Stimulated activated effector memory CD8-positive, alpha-beta T cell treated with anti-CD3 and anti-CD28 coated beads, Interleukin-12 subunit alpha, Interleukin-12 subunit beta, amount 100 ng/mL, for 72 hours (primary cell): ENCODE data around the gene KRTAP4-16.
"Not testable (repeated sequence)": the region's sequence is repeated elsewhere in the genome, so short reads cannot be mapped to it uniquely, and the experiment has no call there.

Source experiments
- ATAC-seq: fragments of 150-1000 bp; cut with Tn5 transposase; 2 replicates; pipeline ENCODE4 v1.10.0; 2021
- DNase-seq, 2 donors: peaks; one replicate each; pipeline ENCODE4 v3.0.0; 2021 to 2022; ENCODE audit warnings: low spot score in 2 of 2
- H3K27ac Mint-ChIP-seq: one replicate; pipeline ENCODE4 v1.8.0; 2022; ENCODE audit warnings: mild to moderate bottlenecking, mixed read lengths
- H3K36me3 Mint-ChIP-seq: one replicate; pipeline ENCODE4 v1.8.0; 2022; ENCODE audit warnings: mild to moderate bottlenecking, mixed read lengths
- H3K4me1 Mint-ChIP-seq: one replicate; pipeline ENCODE4 v1.8.0; 2022; ENCODE audit warnings: mixed read lengths
- H3K4me3 Mint-ChIP-seq: one replicate; pipeline ENCODE4 v1.8.0; 2022; ENCODE audit warnings: mild to moderate bottlenecking, mixed read lengths
- H3K9me3 Mint-ChIP-seq: one replicate; pipeline ENCODE4 v1.8.0; 2022; ENCODE audit warnings: mixed read lengths

Gene KRTAP4-16

GRCh38 chr17:41101586-41102259 is at the start of gene KRTAP4-16:
Gene KRTAP4-16, minus strand, starts transcription at chr17:41102209. Its CDS starts 0 bp downstream, at chr17:41102209.
- Mint-ChIP-seq H3K27ac (no peak within 1 kb of the TSS), H3K9me3 (no peaks in the 10 kb centered on the region), H3K4me3 (no peak within 1 kb of the TSS), H3K36me3 (no peaks in the 10 kb centered on the region), H3K4me1 (no peaks in the 10 kb centered on the region)
- DNase-seq (no peak), ATAC-seq (no peak)

DNA sequence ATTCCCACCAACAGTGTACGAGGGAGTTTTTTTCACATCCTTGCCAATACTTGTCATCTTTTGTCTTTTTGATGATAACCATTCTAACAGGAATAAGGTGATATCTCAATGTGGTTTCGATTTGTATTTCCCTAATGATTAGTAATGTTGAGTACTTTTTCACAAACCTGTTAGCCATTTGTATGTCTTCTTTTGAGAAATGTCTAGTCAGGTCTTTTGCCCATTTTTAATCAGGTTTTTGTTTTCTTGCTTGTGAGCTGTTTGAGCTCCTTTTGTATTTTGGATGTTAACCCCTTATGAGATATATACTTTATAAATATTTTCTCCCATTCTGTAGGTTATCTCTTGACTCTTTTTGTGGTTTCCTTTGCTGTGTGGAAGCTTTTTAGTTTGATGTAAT is 49.5 kb upstream of the KRTAP4-16 start:
- H3K9me3 Mint-ChIP-seq = no peaks in the 10 kb centered on the region
- no peak overlapping the region for H3K4me3 Mint-ChIP-seq
- ATAC-seq = no peak
- no peak overlapping the region for H3K27ac Mint-ChIP-seq
- no peaks in the 10 kb centered on the region for H3K36me3 Mint-ChIP-seq
- no peak for DNase-seq
- no peaks in the 10 kb centered on the region for H3K4me1 Mint-ChIP-seq

GRCh38 chr17:41150026-41150425 is 48.0 kb upstream of the KRTAP4-16 start:
- H3K4me3 Mint-ChIP-seq = no peak overlapping the region

GRCh38 chr17:41149652-41149985 is 47.6 kb upstream of the KRTAP4-16 start, which contains the start of gene KRTAP4-5:
Gene KRTAP4-5, minus strand, starts transcription at chr17:41149825. Its CDS starts 58 bp downstream, at chr17:41149767.
- Mint-ChIP-seq H3K4me3 (no peak within 1 kb of the TSS), H3K27ac (no peak within 1 kb of the TSS)

More at GRCh38 chr17:41150026-41150425, 48.0 kb upstream of the KRTAP4-16 start:
- Mint-ChIP-seq H3K4me1 (no peaks in the 10 kb centered on the region), H3K27ac (no peak overlapping the region), H3K9me3 (no peaks in the 10 kb centered on the region), H3K36me3 (no peaks in the 10 kb centered on the region)
- DNase-seq (no peak), ATAC-seq (no peak)

DNA sequence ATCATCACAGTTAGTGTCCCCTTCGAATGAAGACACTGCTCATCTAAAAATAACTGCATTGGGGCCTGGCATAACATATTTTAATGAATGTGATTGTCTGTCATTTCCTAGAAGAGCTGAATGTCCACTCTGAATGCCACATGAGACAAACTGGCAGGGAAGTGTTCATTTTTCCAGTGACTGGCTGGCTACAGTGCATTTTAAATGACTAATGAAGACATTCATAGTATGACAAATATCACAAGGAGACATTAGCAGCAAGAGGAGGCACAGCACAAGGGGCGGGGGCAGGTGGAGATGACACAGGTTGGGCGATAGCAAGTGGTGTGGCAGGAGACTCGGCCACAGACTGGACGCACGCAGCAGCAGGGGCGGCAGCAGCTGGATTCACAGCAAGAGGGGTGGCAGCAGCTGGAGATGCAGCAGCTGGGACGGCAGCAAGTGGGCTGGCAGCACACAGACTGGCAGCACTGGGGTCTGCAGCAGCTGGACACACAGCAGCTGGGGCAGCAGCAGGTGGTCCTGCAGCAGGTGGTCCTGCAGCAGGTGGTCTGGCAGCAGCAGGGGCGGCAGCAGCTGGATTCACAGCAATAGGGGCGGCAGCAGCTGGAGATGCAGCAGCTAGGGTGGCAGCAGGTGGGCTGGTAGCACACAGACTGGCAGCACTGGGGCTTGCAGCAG is 47.1 kb upstream of the KRTAP4-16 start:
- DNase-seq, H3K4me3 Mint-ChIP-seq, H3K9me3 Mint-ChIP-seq, H3K27ac Mint-ChIP-seq, H3K36me3 Mint-ChIP-seq, ATAC-seq, H3K4me1 Mint-ChIP-seq: not testable (repeated sequence)

More at GRCh38 chr17:41149652-41149985, 47.6 kb upstream of the KRTAP4-16 start, which contains the start of gene KRTAP4-5:
- Mint-ChIP-seq H3K36me3 (no peaks in the 10 kb centered on the region), H3K9me3 (no peaks in the 10 kb centered on the region), H3K4me1 (no peaks in the 10 kb centered on the region)
- ATAC-seq (no peak), DNase-seq (no peak)

DNA sequence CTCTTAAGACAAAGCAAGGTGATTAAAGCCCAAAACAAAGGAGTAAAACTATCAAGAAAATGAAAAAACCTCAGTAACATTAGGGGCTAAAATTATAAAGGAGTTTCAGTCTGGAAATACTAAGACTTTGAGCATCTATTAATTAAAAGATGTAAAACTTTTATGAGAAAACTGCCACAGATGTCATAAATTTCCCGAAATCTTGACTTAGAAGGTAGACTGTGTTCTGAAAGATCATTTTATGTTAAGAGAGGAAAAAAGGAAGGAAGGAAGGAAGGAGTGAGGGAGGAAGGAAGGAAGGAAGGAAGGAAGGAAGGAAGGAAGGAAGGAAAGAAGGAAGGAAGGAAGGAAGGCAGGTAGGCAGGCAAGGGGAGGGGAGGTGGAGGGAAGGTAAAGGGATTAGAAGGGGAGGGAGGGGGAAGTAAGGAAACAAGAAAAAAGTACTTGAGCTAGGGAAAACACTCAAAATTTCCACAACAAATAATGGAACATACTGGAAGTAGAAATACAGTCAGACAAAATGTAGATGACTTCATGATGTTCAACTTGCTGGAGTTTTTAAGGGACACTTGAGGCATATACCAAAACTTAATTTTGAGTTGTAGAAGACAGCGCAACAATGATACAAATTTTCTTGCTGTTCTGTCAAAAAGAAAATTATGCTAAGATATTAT is 45.7 kb upstream of the KRTAP4-16 start:
- Mint-ChIP-seq H3K36me3 (no peaks in the 10 kb centered on the region), H3K4me3 (no peak overlapping the region), H3K27ac (no peak overlapping the region), H3K4me1 (no peaks in the 10 kb centered on the region), H3K9me3 (peaks cover 5% of the 10 kb centered on the region)
- ATAC-seq (no peak), DNase-seq (no peak)

GRCh38 chr17:41145261-41145660 is 43.3 kb upstream of the KRTAP4-16 start:
- peaks cover 8% of the 10 kb centered on the region for H3K9me3 Mint-ChIP-seq
- DNase-seq (no peak), ATAC-seq (no peak)
- no peak overlapping the region for H3K4me3 Mint-ChIP-seq
- no peaks in the 10 kb centered on the region for H3K36me3 Mint-ChIP-seq
- no peaks in the 10 kb centered on the region for H3K4me1 Mint-ChIP-seq
- H3K27ac Mint-ChIP-seq = no peak overlapping the region

DNA sequence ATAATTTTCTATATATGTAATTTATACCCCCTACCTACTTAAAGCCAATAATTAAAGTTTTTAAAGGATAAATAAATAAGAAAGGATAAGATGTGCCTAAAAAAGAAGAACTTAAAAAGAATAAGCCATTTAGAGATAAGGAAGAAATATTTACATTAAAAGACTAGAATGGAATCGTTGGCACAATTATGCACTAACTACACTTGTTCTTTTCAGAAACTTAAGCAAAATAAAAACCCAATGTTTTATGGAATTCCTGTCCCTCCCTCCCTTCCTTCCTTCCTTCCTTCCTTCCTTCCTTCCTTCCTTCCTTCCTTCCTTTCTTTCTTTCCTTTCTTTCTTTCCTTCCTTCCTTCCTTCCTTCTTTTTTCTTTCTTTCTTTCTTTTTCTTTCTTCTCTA is 42.8 kb upstream of the KRTAP4-16 start:
- H3K4me1 Mint-ChIP-seq = no peaks in the 10 kb centered on the region
- ATAC-seq = no peak
- no peak for DNase-seq
- no peak overlapping the region for H3K27ac Mint-ChIP-seq
- H3K9me3 Mint-ChIP-seq = peaks cover 8% of the 10 kb centered on the region
- no peaks in the 10 kb centered on the region for H3K36me3 Mint-ChIP-seq
- H3K4me3 Mint-ChIP-seq = no peak overlapping the region

GRCh38 chr17:41141361-41141760 is 39.4 kb upstream of the KRTAP4-16 start:
- Mint-ChIP-seq H3K4me1 (no peaks in the 10 kb centered on the region), H3K36me3 (no peaks in the 10 kb centered on the region), H3K27ac (no peak overlapping the region), H3K4me3 (no peak overlapping the region), H3K9me3 (peaks cover 11% of the 10 kb centered on the region)
- no peak for ATAC-seq
- DNase-seq = no peak

DNA sequence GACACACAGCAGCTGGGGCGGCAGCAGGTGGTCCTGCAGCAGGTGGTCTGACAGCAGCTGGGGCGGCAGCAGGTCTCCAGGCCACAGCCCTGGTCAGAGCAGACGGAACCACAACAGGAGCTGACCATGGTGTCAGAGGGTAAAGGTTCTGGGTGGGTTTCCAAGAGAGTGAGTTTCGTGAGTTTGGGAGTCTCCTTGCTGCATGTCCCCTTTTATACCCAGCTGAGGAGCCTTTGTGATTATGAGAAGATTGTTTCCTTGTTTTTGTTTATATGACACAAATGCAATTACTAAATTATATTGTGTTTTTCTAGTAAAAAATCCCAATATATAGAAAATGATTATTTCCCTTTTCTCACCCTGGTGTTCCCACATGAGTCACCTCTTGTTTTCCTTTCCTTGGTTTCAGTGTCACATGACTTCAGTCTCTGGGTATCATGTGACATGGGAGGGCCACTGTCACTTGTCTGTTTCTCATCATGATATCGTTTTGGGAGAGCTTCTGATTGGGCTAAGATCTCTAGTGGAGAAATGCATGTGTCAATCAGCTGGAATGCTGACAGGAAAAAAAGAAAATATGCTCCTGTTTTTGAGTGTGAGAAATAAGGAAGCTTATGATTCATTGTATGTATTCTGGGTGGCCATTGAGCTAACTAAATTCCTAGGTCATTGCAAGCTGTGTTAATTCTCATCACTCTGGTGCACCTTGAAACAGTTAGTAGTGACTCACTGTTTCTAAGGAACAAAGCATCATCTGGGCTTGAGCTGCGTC is 38.5 kb upstream of the KRTAP4-16 start, which contains the start of gene KRTAP4-6:
Gene KRTAP4-6 (minus strand): TSS at position 185 of the 772 bp plus-strand sequence. CDS start 57 bp downstream, at position 128.
- Mint-ChIP-seq H3K27ac (no peak within 1 kb of the TSS), H3K9me3 (peaks cover 11% of the 10 kb centered on the region), H3K36me3 (no peaks in the 10 kb centered on the region), H3K4me3 (no peak within 1 kb of the TSS), H3K4me1 (no peaks in the 10 kb centered on the region)
- no peak for DNase-seq
- ATAC-seq = no peak

DNA sequence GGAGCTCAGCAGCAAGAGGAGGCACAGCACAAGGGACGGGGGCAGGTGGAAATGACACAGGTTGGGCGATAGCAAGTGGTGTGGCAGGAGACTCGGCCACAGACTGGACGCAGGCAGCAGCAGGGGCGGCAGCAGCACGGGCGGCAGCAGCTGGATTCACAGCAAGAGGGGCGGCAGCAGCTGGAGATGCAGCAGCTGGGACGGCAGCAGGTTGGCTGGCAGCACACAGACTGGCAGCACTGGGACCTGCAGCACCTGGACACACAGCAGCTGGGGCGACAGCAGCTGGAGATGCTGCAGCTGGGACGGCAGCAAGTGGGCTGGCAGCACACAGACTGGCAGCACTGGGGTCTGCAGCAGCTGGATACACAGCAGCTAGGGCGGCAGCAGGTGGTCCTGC is 37.9 kb upstream of the KRTAP4-16 start:
- H3K9me3 Mint-ChIP-seq = peaks cover 11% of the 10 kb centered on the region
- H3K36me3 Mint-ChIP-seq, H3K27ac Mint-ChIP-seq, H3K4me1 Mint-ChIP-seq, ATAC-seq, DNase-seq, H3K4me3 Mint-ChIP-seq: not testable (repeated sequence)

DNA sequence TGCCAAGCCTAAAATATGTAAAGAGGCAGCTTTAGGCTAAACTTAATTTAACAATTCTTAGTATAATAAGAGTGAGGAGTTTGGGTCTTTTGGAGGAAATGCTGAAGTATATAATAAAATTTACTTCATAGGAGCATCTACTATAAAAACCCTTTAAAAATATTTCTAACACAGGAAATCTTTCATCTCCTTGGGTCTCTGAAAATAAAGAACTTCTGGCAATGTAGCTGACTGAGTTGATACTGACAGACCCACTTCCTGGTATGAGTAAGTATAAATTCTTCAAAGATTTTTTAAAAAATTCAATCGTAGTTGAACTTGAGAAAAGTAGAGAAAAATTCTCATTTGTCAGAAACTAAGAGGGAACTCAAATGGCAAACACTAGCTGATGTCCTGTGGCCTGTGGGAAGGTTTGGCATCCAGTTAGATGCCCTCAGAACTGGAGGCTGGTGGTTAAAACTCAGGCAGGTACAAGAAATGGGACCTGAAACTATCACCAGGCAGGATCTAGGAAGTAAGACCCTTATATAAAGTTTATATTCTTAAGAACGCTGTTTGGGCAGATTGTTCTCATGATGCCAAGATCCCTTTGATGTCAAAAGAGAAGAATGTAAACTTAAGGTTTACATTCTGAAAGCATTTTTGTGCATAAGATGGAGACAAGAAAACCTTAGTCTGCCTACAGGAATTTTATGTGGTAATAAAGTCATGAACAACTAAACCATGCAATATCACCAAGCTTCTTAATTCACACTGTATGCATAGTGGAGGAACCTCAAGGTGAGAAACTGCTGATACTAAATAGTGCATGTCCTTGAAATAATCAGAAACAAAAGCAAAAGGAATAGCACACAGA is 32.1 kb upstream of the KRTAP4-16 start:
- Mint-ChIP-seq H3K27ac (peak overlapping the region; percentile 29), H3K4me3 (no peak overlapping the region), H3K9me3 (no peaks in the 10 kb centered on the region), H3K4me1 (peaks cover 9% of the 10 kb centered on the region), H3K36me3 (no peaks in the 10 kb centered on the region)
- ATAC-seq = no peak
- no peak for DNase-seq

DNA sequence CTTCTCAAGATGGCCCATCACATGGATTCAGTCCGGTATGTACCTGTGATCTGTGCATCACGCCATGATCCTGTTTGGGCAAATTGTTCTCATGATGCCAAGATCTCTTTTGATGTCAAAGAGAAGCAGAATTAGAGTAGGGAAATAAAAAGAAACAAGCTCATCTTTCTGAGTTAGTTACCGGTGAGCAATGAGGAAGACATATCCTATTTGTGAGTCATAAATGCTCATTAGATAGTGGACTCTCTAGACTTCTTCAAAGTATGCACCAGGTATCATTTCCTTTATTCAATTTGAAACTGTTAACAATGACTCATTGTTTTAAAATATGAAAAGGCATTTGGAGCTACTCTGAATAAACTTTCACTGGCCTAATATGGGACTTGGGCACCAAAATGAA is 30.0 kb upstream of the KRTAP4-16 start:
- DNase-seq = no peak
- no peak overlapping the region for H3K4me3 Mint-ChIP-seq
- H3K9me3 Mint-ChIP-seq = no peaks in the 10 kb centered on the region
- peak; percentile 62 for ATAC-seq
- H3K4me1 Mint-ChIP-seq = peaks cover 9% of the 10 kb centered on the region
- H3K27ac Mint-ChIP-seq = no peak overlapping the region
- H3K36me3 Mint-ChIP-seq = no peaks in the 10 kb centered on the region

- no peak overlapping the region for H3K27ac Mint-ChIP-seq
- H3K9me3 Mint-ChIP-seq = no peaks in the 10 kb centered on the region
- no peaks in the 10 kb centered on the region for H3K36me3 Mint-ChIP-seq
- no peak overlapping the region for H3K4me3 Mint-ChIP-seq
- DNase-seq (no peak), ATAC-seq (no peak)
- H3K4me1 Mint-ChIP-seq = peaks cover 24% of the 10 kb centered on the region
Measured at GRCh38 chr17:41127371-41127770, 25.4 kb upstream of the KRTAP4-16 start.
